Stimulated activated CD8-positive, alpha-beta memory T cell treated with anti-CD3 and anti-CD28 coated beads, Interleukin-7, amount 100 ng/mL, for 48 hours (primary cell): ENCODE results near the gene HSPG2.
"Not testable (repeated sequence)": the region's sequence is repeated elsewhere in the genome, so short reads cannot be mapped to it uniquely, and the experiment has no call there.

Experiments
- DNase-seq, 2 donors: peaks; one replicate each; pipeline ENCODE4 v3.0.0-alpha.2; 2020; ENCODE audit warnings: low read depth in 1 of 2; ENCODE audit errors: extremely low read depth in 1 of 2

Gene HSPG2

DNA sequence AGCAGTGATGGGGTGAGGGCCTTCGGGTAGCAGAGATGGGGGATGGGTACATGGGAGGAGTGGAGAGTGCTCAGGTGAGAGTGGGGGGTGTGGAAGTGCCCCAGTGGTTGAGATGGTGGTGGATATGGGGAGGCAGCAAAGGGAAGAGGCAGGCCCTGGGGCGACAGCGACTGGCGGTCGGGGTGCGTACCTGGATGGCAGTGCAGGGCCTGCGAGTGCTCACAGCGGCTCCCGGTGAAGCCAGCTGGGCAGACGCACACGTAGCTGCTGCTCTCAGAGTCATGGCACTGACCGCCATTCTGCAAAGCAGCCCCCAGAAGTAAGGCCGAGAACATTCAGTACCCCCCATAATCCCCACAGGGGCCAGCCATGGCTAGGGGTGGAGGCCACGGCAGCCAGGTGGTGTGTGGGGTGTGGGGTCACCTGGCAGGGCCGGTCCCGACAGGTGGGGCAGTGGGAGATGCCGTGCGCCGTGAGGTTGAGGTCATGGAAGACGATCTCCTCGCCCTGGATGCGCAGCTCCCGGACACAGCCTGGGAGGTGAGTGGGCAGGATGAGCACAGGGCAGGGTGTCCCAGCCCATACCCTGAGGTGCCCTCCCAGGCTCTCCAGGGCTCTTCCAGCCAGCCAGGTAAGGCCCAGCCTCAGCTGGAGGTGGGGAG lies 106.2 kb downstream of the HSPG2 start:
- no peak for DNase-seq

DNA sequence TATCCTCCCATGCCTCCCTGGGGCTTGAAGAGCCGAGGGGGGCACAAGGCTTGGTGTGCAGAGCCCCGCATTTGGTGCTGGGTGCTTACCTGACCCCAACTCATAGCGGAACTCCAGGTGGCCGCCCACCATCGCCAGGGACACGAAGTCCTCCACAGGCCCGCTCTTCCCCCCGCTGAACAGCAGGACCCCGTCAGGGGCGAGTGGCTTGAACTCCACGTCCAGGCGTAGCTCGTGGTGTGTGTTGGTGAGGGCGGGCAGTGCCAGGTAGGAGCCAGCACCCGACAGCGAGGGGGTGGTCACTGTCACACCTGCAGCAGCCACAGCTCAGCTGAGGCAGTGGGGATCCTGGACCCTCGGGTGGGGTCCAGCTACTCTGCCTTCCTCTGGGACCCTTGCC lies 107.8 kb downstream of the HSPG2 start:
- no peak for DNase-seq

DNA sequence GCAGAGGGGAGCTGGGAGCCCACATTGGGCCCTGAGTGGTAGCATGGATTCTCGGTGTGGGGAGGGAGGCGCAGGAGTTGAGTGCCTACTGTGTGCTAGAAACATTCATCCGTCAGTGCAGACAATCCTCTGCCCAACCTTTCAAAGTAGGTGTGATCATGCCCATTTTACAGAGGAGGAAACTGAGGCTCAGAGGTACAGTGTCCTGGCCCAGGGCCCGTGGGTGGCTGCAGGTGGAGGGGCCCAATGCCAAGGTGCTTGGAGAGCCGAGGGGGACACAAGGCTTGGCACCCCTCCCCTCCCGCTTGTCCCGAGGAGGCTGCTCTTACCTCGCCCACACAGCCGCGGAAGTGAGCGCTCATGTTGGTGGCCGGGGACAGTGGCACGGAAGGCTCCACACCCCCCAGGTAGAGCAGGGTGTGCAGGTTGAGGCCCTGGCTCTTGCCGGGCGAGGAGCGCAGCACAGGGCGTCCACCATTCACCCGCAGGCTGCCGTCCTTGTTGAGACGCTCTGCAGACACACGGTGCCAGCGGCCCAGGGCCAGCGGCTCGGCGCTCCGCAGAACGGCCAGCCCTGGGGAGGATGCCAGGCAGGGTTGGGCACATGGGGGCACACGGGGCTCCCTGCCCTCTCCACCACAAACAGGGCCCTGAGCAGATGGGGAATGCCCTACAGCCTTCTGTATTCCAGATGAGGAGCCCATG lies 108.5 kb downstream of the HSPG2 start:
- no peak for DNase-seq

DNA sequence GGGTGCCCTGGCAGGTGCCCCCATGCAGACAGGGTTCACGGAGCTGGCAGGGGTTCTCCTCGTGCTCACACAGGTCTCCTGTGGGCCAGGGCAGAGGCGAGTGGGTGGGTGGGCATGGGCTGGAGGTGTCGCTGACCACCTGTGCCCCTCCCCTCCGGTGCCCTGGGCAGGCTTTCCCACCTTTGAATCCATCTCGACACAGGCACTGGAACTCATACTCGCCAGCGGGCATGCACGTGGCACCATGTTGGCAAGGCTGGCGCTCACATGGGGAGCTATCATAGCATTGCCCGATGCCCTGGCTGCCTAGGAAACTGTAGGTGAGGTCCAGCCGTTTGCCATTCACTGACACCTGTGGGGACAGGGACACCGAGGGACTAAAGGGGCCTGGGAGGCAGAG lies 109.0 kb downstream of the HSPG2 start:
- DNase-seq = no peak

DNA sequence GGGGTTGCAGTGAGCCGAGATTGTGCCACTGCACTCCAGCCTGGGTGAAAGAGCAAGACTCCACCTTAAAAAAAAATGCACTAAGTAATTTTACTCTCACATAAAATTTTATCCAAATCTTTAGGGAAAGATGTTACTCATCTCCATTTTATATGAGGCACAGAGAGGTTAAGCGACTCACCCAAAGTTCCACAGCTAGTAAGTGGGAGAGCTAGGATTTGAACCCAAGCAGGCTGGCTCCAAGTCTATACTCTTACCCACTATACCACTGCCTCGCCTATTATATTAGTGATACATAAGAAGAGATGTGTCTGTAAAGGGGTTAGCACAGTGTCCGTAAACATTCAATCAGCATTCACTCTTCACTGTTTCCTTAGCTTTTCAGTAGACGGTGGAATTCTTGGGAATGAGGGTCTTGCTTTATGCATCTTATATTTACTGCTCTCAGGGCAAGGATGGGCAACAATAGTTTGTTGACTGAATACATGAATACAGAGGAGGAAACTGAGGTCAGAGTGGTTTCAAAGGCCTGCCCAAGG lies 109.9 kb downstream of the HSPG2 start:
- no peak for DNase-seq

DNA sequence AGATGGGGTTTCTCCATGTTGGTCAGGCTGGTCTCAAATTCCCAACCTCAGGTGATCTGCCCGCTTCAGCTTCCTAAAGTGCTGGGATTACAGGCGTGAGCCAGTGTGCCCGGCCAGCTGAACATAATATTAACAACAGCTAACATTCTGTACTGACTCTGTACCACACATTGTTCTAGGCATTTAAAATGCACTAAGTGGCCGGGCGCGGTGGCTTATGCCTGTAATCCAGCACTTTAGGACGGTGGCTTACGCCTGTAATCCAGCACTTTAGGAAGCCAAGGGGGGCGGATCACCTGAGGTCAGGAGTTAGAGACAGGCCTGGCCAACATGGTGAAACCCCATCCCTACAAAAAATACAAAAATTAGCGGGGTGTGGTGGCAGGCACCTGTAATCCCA lies 110.4 kb downstream of the HSPG2 start:
- DNase-seq = not testable (repeated sequence)

DNA sequence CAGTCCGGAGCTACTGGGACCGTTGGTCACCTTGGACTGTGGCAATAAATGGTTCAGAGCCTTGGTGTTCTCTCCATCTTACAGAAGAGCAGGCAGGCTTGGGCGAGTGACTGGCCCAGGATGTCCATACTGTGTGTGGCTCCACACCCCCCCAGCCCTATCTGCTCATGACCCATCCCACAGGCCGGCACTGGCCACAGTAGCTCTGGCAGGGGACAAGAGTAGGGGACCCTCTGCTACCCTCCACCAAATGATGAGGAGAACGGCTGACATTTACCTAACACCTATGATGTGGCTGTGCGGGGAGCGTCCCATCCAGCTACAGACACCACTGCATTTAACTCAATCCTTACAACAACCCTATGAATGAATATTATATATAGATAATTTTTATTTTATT lies 111.7 kb downstream of the HSPG2 start:
- DNase-seq = no peak

DNA sequence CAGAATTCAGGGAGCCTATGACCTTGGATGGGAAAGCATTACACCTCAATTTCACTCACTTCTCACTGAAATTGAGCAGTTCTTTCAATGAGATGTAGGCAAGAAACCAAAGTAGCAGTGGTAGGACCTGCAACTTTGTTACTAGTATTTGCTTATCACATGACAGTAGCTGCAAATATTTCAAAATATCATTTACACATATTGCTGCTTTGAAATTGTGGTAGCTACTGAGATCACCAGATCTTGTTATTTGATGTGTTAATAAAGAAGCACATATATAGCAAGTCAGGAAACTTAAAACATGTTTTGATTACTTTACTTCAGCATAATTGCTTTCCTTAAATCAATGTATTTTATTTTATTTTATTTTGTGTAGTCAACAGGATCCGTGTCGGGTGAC lies 112.2 kb downstream of the HSPG2 start:
- no peak for DNase-seq

DNA sequence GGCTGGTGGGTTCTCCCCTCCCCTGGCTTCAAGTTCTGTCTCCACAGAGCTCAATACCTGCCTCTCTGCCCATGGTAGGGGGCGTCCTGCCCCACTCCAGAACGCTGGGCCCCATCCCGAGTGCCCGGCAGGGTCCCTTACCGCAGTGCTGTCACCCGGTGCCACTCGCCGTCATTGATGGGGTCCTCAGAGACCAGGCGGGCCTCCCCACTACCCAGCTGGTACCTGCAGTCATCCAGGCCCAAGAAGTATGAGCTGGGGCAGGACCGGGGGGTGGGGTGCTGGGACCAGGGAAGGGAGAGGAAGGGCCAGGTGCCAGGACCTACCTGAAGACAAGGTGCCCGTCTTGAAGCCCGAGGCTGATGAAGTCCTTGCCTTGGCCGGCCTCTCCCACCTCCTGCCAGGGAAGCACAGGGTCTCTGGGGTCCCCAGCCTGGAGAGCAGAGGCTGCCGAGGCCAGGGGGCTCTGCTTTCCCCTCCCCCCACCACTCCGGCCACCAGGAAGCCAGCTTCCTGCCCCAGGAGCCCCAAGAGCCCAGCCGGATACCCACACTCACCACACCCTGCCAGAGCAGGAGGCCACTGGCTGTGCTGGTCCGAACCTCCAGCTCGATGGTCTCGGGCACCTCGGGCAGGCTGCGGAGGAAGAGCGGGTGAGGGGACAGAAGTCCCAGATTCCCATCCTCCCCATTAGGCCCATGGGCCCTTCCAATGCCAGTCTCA lies 113.0 kb downstream of the HSPG2 start:
- no peak for DNase-seq

DNA sequence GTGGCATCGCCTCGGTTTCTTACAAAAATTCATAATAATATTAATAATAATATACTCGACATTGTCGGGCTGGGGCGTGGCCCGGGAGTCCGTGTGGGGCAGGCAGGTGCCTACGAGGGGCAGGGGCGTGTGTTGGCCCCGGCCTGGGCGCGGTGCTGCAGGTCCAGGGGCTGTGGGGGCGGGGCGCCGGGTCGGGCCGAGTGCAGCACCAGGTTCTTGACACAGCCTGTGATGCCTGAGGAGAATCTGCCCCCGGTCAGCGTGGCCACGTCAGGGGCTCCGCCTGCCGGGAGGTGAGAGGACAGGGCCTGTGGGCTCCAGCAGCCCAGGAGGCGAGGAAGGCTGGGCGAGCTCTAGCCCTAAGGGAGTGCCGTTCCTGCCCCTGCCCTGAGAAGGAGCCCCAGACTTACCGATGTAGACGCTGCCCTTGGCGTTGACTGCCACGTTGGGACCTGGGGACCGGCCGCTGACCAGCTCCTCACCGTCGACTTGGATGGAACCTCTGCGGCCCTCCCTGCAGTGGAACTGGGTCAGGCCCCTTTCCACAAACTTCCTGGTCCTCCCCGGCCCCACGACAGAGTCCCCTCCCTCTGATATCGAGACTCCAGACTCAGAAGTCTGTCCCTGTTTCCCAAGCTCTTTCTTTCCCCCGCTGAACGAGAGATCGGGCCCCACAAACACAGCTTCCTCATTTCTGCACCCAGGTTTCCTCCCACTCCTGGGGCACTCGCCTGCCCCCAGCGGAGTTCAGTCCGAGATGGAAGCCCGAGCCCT lies 113.7 kb downstream of the HSPG2 start:
- DNase-seq = no peak

DNA sequence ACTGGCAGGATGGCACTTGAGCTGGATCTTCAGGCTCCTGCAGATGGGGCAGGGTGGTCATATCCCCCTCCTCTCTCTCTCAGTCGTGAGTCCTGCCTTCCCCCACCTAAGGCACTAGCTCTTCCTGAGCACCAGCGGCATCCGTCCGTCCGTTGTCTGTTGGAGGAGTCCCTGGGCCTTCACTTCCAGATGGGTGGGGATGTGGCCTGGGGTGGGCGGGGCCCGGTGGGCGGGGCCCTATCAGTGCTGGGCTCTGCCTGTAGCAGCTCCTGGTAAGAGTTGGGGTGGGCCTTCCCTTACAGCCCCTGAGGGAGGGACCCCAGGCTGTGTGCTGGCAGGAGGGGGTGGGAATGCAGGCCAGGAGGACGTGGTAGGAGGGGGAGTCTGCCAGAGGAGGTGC lies 114.8 kb downstream of the HSPG2 start:
- DNase-seq = no peak

DNA sequence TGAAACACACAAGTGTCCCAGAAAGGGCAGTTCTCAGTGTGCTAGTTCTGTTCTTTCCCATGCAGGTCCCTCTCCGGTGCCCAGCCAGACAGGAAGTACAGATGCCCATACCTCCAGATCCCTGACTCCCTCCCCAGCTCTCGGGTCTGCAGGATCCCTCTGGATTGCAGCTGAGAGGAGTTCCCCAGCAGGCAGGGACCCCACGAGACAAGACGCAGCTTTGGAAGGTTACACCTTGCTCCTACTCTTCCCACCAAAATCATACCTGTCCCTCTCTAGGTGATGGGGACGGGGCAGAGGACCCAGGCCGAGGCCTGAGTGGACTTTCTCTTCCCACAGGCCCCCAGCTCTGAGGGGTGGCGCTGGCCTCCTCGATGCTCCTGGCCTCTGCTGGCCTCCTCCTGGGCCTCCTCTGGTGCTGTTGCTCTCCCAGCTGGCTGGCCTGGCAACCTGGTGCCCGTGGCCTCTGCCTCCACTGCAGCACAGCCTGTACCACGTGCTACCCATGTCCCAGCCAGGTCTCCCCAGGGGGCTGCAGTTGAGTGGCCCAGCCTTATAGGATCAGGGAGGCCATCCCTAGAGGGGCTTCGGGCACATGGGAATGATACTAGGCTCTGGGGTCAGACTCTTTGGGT lies 115.6 kb downstream of the HSPG2 start:
- DNase-seq = no peak

DNA sequence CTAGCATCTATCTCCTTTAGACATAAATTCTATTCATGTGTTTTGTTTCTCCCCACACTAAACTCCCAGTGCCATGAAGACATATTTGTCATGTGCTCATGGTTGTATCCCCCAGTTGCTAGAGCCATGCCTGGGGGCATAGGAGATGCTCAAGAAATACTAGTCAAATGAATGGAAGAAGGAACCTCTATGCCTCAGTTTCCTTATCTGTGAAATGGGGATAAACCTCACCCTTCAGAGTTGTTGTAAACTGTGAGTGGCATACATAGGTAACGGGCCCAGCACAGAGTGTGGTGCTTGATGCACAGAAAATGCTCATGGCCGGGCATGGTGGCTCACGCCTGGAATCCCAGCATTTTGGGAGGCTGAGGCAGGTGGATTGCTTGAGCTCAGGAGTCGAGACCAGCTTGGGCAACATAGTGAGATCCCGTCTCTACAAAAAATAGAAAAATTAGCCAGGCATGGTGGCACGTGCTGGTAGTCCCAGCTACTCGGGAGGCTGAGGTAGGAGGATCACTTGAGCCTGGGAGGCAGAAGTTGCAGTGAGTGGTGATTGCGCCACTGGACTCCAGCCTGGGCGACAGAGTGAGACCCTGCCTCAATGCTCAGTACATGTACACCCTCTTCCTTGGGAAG lies 116.4 kb downstream of the HSPG2 start:
- DNase-seq = no peak

DNA sequence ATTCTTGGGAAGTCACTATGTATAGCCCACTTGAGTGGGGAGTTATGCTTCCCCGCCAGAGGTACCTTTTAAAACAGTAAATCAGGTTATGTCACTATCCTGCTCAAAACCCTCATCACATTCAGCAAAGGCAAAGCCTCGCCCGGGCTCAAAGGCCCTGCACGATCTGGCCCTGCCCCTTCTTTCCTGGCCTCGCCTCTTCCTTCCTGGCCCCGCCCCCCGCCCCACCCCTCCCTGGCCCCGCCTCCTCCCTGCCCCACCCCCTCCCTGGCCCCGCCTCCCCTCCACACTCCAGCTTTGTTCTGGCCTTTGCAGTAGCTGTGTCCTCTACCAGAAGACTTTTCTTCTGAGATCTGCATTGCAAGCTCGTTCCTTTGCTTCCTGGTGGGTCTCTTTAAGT lies 118.5 kb downstream of the HSPG2 start:
- DNase-seq = no peak

DNA sequence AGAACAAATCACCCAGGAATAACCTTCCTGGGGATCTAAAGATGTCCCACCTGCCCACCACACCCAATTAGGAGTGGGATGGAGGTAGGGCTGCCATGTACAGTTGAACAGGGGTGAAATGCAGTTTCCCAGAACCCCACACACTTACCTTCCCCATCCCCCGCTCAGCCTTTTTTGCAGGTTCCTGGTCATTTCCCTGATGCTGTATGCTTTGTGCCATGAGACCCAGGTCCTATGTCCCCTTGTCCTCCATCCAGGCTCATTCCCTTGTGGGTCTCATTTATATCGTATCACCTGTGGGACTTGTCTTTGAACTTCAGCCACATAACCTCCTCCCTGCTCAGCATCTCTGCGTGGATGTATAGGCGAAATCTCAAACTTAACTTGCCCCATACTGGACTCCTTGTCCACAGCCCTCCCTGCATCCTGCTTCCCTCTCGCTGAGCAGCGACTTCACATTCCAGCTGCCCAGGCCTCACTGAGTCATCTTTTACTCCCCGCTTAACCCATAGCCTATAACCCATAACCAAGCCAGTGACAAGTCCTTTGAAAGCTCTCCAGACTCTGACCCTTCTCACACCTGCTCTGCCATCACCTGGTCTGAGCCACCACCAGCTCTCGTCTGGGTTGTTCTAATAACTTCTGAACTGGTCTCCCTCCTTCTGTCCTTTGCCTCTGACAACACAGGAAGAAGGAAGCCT lies 120.4 kb downstream of the HSPG2 start:
- DNase-seq = no peak

DNA sequence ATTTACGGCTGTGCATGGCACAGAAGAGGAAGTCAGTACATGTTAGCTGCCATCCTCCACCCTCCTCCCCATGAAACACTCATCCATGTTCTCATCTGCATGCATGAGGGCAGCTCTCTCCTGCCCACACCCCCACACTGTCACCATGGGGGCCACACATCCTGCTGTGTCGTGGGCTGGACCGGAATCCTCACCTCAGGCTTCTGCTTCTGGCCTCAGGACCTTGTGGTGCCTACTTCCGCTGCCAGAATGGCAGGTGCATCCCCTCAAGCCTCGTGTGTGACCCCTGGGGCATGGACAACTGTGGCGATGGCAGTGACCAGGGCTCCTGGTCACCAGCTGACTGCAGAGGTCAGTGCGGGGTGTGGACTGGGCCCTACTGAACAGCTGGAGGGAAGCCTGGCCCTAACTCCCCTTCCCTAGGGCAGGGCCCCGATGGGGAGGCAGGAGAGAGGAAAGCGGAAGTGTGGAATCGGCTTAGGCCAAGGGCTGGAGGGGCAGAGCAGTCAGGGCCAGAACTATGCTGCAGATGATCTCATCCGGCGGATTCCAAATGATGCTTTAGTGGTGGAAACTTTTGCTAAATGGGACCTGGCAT lies 121.3 kb downstream of the HSPG2 start:
- DNase-seq = no peak

DNA sequence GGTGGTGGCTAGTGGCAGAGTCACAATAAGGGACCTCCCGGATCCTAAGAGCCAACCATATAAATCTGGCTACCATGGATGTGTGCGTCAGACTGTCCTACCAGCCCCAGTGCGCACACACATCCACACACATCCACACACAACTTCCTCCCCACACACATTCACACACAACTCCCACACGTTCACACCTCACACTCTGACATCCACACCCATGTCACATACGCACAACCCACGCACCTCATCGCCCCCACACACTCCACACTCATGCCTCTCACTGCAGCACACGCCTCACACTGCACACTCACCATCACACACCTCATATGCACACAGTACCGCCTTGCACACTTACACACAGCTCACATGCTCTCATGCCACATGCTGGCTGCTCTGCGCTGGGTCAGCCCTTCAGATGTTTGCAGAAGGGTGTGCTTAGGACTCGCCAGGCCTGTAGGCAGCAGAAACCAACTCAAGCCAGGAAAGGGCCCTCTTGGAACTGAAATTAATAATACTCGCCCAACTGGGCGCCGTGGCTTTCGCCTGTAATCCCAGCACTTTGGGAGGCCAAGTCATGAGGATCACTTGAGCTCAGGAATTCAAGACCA lies 122.0 kb downstream of the HSPG2 start:
- DNase-seq = no peak

DNA sequence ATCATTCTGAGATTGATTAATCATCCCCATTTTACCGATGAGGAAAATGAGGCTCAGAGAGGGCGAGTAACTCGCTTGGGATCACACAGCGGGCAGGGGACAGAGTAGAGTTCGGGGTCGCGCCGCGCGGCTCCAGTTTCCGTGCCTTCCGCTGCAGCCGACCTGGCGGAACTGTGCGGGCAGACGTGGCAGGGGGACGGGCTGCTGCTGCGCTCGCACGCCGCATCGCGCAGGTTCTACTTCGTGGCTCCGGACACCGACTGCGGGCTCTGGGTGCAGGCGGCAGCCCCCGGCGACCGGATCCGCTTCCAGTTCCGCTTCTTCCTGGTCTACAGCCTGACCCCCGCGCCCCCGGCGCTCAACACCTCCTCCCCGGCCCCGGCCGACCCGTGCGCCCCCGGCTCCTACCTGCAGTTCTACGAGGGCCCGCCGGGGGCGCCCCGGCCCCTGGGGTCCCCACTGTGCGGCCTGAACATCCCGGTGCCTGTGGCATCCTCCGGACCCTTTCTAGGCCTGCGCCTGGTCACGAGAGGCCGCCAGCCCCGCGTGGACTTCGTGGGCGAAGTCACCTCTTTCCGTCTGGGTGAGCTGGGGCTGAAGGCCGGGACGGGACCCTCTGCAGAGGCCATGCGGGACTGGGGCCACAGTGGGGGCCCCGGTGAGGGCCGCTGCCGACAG lies 122.7 kb downstream of the HSPG2 start:
- no peak for DNase-seq
